ENCODE results near the gene ADAM10.

DNA sequence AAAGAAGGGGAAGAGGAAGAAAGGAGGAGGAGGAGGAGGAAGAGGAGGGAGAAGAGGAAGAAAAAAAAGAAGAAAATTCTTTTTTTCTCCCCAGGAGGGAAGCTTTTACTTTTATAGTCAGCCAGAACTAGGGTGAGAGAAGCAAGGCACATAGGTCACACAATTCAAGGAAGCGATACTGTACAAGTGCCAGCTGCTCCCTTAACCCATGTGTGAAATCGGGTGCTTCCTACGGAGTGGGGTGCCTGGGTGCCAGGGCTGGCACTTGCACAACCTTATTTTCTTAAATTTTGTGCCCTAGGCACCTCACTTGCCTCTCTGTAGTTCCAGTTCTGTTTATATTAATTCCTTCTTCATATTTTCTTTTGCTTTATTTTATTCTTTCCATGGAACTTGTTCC is 167.3 kb downstream of the ADAM10 start:
- no peak for TF ChIP-seq POLR2A (IDR thresholded peaks at IDR 0.05)
- TF ChIP-seq, protein P1, sequence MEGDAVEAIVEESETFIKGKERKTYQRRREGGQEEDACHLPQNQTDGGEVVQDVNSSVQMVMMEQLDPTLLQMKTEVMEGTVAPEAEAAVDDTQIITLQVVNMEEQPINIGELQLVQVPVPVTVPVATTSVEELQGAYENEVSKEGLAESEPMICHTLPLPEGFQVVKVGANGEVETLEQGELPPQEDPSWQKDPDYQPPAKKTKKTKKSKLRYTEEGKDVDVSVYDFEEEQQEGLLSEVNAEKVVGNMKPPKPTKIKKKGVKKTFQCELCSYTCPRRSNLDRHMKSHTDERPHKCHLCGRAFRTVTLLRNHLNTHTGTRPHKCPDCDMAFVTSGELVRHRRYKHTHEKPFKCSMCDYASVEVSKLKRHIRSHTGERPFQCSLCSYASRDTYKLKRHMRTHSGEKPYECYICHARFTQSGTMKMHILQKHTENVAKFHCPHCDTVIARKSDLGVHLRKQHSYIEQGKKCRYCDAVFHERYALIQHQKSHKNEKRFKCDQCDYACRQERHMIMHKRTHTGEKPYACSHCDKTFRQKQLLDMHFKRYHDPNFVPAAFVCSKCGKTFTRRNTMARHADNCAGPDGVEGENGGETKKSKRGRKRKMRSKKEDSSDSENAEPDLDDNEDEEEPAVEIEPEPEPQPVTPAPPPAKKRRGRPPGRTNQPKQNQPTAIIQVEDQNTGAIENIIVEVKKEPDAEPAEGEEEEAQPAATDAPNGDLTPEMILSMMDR (IDR thresholded peaks at IDR 0.05): no peak

Data from Peyer's patch (tissue), 4 donors.